ENCODE measurements around the gene CXCL3.

- TF ChIP-seq POLR2A (IDR thresholded peaks at IDR 0.05) (no peak), CTCF (IDR thresholded peaks at IDR 0.05) (no peak)
Measured at GRCh38 chr4:74056114-74056857, 17.8 kb upstream of the CXCL3 start.
